DMS53 (cell line): ENCODE data around the gene CACNA1I.
"Not testable (repeated sequence)": the region's sequence is repeated elsewhere in the genome, so short reads cannot be mapped to it uniquely, and the experiment has no call there.

Experiments
- DNase-seq: peaks from one replicate; lab custom pipeline; 2025; lab: John Stamatoyannopoulos, UW

CACNA1I gene

GRCh38 chr22:39721206-39722031, 150.9 kb downstream of the CACNA1I start:
- no peak for DNase-seq

DNA sequence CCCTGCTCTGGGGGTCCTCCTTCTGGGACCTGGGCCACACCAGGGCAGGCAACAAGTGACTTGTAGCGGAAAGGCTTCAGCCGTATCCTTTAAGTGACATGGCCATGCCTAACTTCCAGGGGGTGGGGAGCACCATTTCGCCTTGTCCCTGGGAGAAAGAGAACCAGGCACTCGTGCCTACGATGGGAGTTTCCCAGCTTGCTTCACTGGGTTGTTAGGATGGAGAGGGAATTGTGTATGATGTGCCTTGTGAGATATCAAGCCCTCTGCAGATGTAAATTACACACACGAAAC, 151.4 kb downstream of the CACNA1I start:
- DNase-seq: no peak

- no peak for DNase-seq
Observed at GRCh38 chr22:39722501-39722900, 151.9 kb downstream of the CACNA1I start.

DNA sequence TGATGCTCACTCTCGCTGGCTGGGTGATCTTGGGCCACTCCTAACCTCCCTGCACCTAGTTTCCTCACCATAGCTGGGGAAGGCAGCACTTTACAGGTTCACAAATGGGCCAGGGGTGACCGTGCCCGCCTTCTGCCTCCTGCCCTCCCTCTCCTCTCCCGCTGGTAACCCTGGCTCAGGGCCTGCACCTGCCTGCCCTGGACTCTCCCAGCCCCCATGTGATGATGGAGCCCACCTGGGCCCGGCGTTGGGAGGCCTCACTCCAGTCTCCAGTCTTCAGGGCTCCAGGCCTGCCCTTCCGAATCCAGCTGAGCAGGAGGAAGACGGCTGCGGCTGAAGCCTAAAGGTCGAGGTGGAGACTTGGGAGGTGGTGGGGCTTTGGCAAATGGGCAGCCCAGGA, 152.9 kb downstream of the CACNA1I start:
- DNase-seq: no peak

GRCh38 chr22:39723899-39724351, 153.4 kb downstream of the CACNA1I start:
- peak; percentile 18 for DNase-seq

GRCh38 chr22:39724390-39724789, 153.8 kb downstream of the CACNA1I start:
- no peak for DNase-seq

DNA sequence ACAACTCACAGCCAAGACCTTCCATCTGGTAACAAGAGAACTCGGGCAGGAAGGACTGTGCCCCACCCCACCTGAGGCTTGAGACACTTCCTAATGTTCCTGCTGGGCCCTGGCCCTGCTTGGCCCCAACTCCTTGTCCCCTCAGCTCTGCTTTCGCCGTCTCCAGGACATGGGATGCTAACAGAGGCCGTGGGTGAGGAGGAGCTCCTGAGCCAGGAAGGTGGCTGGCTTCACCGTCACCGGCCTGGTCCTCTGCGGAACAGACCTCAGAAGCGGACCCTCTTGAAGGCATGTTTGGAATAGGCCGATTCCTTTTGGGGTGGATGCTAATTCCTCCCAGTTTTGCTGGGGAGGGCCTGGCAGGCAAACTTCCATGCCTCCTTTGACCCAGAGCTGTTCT, 154.3 kb downstream of the CACNA1I start:
- no peak for DNase-seq

GRCh38 chr22:39725351-39726035, 154.9 kb downstream of the CACNA1I start:
- DNase-seq: peak; percentile 44

DNA sequence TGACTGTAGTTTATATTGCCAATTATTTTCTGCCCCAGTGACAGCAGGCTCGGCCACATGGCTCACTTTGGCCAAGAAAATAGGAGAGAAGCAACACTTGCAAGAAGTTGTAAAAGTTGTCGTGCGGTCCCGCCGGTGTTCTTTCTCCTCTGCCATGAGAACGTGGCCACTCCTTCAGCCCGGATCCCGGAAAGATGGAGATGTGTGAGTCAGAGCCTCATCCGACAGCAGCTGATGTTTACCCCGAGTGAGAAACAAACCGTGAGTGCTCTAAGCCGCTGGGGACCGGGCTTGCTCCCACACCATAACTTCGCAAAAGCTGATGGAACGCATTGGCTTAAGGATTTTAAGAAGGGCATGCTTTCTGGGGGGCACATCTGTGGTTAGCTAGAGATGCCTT, 157.0 kb downstream of the CACNA1I start:
- peak; percentile 85 for DNase-seq

- DNase-seq: peak; percentile 30
Observed at GRCh38 chr22:39728236-39728860, 157.8 kb downstream of the CACNA1I start.

DNA sequence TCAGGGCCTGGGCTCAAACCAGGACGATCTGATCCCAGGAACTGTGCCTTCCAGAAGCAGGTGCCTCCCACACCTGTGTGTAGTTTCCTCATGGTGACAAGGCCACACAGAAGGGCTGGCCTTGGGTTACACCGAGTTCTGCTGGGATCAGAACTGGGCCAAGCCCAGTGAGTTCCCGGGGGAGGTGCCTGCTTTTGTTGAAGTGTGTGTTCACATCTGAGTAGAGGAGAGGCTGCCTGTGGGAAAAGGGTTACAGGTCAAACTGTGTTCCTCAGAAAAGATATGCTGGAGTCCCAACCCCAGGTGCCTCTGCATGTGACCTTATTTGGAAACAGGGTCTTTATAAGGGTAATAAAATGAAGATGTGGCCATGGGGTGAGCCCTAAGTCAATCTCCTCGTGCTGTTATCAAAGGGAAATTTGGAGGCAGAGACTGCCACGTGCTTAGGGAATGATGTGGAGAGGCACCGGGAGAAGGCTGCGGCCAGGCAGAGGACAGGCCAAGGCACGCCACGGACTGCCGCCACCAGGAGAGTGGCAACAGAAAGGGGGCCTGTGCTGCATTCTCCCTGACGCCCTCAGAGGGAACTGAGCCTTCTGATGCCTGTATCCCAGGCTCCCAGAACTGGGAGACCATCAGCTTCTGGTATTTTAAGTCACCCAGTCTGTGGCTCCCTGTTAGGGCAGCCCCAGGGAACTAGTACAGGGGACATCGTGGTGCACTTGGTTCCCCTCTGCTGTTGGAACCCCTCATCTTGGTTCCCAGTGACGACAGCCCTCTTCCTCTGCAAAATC, 158.8 kb downstream of the CACNA1I start:
- no peak for DNase-seq

- no peak for DNase-seq
Observed at GRCh38 chr22:39731481-39731880, 160.9 kb downstream of the CACNA1I start.

- DNase-seq: no peak
Observed at GRCh38 chr22:39731881-39732555, 161.5 kb downstream of the CACNA1I start.

DNA sequence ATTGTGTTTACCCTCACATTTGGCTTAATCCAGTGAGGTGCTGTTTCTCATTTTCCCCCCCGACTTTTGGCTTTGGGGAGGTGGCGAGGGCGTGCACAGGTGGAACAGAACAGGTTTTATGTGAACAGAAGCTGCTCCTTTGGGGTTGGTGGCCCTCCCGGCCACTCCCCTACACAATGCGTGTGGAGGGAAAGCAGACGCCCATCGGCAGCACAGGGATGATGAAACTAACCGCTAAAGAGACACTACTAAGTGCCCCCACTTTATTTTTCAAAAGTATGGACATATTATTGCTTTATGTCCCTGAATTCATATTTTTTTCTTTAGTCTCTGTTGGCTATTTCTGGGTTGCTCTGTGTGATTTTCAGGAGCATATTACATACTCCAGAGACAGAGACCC, 162.1 kb downstream of the CACNA1I start:
- DNase-seq: no peak

DNA sequence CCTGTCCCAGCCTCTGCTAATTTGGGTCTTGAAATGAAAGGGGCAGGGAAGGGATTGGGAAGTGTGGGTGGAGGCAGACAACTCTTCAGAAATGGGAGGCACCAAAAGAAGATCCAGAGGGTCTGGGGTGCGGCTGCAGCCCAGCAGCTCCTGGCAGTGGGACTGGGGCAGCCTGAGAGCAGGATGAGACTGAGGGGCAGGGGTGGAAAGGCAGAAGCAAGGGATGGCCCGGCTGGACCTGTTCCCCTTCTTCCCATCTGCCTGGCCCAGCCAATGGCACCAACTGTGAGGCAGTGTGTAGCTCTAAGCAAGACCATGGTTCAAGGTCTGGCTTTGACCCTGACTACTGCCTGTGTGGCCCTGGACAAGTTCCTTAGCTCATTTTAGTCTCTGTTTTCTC, 162.6 kb downstream of the CACNA1I start:
- DNase-seq: no peak

- not testable (repeated sequence) for DNase-seq
Observed at GRCh38 chr22:39734046-39734445, 163.5 kb downstream of the CACNA1I start.

DNA sequence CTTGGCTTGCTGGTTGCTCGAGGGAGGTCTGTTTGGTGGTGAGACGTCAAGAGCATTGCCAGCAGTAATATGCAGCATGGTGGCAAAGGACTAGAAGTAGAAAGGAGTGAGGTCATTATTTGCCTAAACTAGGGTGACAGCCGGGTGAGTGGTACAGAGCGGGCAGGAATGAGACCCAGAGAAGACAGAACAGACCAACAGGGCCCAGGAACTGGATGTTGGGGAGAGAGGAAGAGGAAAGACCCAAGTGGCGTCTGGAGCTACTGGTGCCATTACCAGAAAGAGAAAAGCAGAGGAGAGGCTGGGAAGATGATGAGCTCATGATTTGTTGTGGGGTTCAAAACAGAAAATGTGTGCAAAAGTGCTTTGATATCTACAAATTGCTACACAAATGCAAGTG, 164.3 kb downstream of the CACNA1I start:
- no peak for DNase-seq

DNA sequence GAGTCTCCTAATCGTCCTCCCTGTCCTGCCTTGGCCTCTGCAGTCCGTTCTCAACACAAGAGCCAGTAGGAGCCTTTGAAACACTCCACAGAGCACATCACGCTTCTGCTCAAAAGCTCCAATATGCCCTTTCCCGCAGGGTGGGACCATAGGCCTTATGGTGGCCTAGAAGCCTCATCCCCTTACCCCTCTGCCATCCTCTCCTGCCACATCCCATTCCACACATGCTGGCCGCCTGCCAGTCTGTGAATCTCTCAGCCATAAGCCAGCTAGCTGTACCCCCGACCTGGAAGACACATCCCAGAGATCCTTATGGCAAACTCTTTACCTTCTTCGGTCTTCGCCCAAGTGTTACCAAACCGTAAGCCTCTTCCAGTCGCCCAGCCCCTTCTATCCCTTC, 165.2 kb downstream of the CACNA1I start:
- no peak for DNase-seq

DNA sequence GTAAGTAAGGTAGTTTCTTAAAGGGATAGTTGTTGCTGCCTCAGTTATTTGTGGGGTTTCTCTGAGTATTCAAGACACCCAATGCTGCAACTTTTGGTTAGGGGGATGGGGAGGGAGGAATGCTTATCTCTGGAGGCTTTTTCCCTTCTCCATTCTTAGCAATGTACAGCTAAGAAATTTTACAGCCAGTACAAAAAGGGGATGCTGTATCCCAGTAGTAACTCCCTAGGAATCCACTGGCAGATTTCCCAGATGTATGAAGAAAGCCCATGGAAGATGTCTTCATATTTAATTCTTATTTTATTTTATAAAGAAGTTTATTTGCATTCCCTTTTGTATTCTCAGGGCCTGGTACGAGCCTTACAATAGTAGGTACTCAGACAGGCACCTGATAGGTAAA, 168.2 kb downstream of the CACNA1I start:
- no peak for DNase-seq
